ENCODE results near the gene CCNF. TPM values are rescaled to one million over a fixed set of nuclear protein-coding genes. Genes with fewer than 3 reads are reported as not detected.

The CCNF gene
- polyA plus RNA-seq, 1 donor (not counting 4 experiments of a cell fraction or from before 2014, with no cell fraction given): 3.5 TPM

GRCh38 chr16:2429771-2430663 lies 770 bp downstream of the CCNF start:
- Histone ChIP-seq H3K4me2 (ENCODE audit: control insufficient read depth, extremely low read depth, insufficient read depth, low read depth, low read length) (peak overlapping the region; percentile 98), H3K9me1 (ENCODE audit: control insufficient read depth, extremely low read depth, insufficient read depth, low read length) (no peaks in the 10 kb centered on the region), H3K27ac (ENCODE audit: control insufficient read depth, insufficient read depth, low read length) (peak overlapping the region; percentile 43), H2AFZ (ENCODE audit: control insufficient read depth, low read length) (peak overlapping the region; percentile 61), H4K20me1 (ENCODE audit: control insufficient read depth, extremely low read depth, insufficient read depth, low read length) (peaks cover 3% of the 10 kb centered on the region), H3K9ac (ENCODE audit: control insufficient read depth, extremely low read depth, insufficient read depth, low read length) (peak overlapping the region; percentile 74), H3K79me2 (ENCODE audit: control insufficient read depth, insufficient read depth, low read length) (peaks cover 28% of the 10 kb centered on the region), H3K27me3 (ENCODE audit: control insufficient read depth, extremely low read depth, insufficient read depth, low read length) (no peaks in the 10 kb centered on the region), H3K4me1 (ENCODE audit: control insufficient read depth, extremely low read depth, insufficient read depth, low read length) (peaks cover 12% of the 10 kb centered on the region), H3K36me3 (ENCODE audit: control insufficient read depth in 2 of 2, extremely low read depth in 1 of 2, insufficient read depth in 2 of 2, low read length in 2 of 2) (peaks cover 9 to 21% of the 10 kb centered on the region in 2 experiments), H3K9me3 (ENCODE audit: control insufficient read depth, low read depth, low read length) (no peaks in the 10 kb centered on the region), H3K4me3 (ENCODE audit: control insufficient read depth in 2 of 3, extremely low read depth in 1 of 3, insufficient read depth in 2 of 3, low read depth in 1 of 3, low read length in 3 of 3) (peak overlapping the region; percentile 80 to 90 (median 88))
- dilution Hi-C loops (cut with MboI; ENCODE audit: extremely low pct_ligation_motif_present, low sequenced_read_pairs): no loop called here
- DNase-seq (ENCODE audit: low read depth, low spot score) (no peak), FAIRE-seq (peak; percentile 89)
- no peak for TF ChIP-seq EZH2 (IDR thresholded peaks at IDR 0.05; ENCODE audit: low read length)
- TF ChIP-seq CTCF (optimal IDR thresholded peaks at IDR 0.05 in 1 of 3, IDR thresholded peaks at IDR 0.05 in 1 of 3, conservative IDR thresholded peaks at IDR 0.05 in 1 of 3; ENCODE audit: extremely low read depth in 1 of 3, insufficient read depth in 2 of 3, low read length in 3 of 3): peak in 2 of 3 experiments; percentile 24 to 60

GRCh38 chr16:2432286-2432685 lies 3.0 kb downstream of the CCNF start:
- Histone ChIP-seq H3K36me3 (ENCODE audit: control insufficient read depth in 2 of 2, extremely low read depth in 1 of 2, insufficient read depth in 2 of 2, low read length in 2 of 2) (peaks cover 13 to 39% of the 10 kb centered on the region in 2 experiments), H3K9me3 (ENCODE audit: control insufficient read depth, low read depth, low read length) (no peaks in the 10 kb centered on the region), H3K4me2 (ENCODE audit: control insufficient read depth, extremely low read depth, insufficient read depth, low read depth, low read length) (no peak overlapping the region), H3K4me3 (ENCODE audit: control insufficient read depth in 2 of 3, extremely low read depth in 1 of 3, insufficient read depth in 2 of 3, low read depth in 1 of 3, low read length in 3 of 3) (no peak overlapping the region), H3K79me2 (ENCODE audit: control insufficient read depth, insufficient read depth, low read length) (peaks cover 28% of the 10 kb centered on the region), H4K20me1 (ENCODE audit: control insufficient read depth, extremely low read depth, insufficient read depth, low read length) (peaks cover 3% of the 10 kb centered on the region), H3K9me1 (ENCODE audit: control insufficient read depth, extremely low read depth, insufficient read depth, low read length) (no peaks in the 10 kb centered on the region), H2AFZ (ENCODE audit: control insufficient read depth, low read length) (no peak overlapping the region), H3K27me3 (ENCODE audit: control insufficient read depth, extremely low read depth, insufficient read depth, low read length) (no peaks in the 10 kb centered on the region), H3K27ac (ENCODE audit: control insufficient read depth, insufficient read depth, low read length) (no peak overlapping the region), H3K9ac (ENCODE audit: control insufficient read depth, extremely low read depth, insufficient read depth, low read length) (no peak overlapping the region), H3K4me1 (ENCODE audit: control insufficient read depth, extremely low read depth, insufficient read depth, low read length) (peaks cover 12% of the 10 kb centered on the region)
- dilution Hi-C loops (cut with MboI; ENCODE audit: extremely low pct_ligation_motif_present, low sequenced_read_pairs): no loop called here
- DNase-seq (ENCODE audit: low read depth, low spot score) (no peak), FAIRE-seq (no peak)
- no peak for TF ChIP-seq CTCF (optimal IDR thresholded peaks at IDR 0.05 in 1 of 3, IDR thresholded peaks at IDR 0.05 in 1 of 3, conservative IDR thresholded peaks at IDR 0.05 in 1 of 3; ENCODE audit: extremely low read depth in 1 of 3, insufficient read depth in 2 of 3, low read length in 3 of 3)
- TF ChIP-seq EZH2 (IDR thresholded peaks at IDR 0.05; ENCODE audit: low read length): no peak

Data from keratinocyte (primary cell).